ENCODE results near the gene SLC6A9.

- TF ChIP-seq CTCF (IDR thresholded peaks at IDR 0.05) (no peak), POLR2AphosphoS5 (IDR thresholded peaks at IDR 0.05; ENCODE audit: insufficient read depth in 1 of 2, low read depth in 1 of 2) (peak in 1 of 2 donors; percentile 75)
Measured at GRCh38 chr1:44031252-44032169, at the start of gene SLC6A9.
